Cardiac fibroblast (primary cell): Measurements from ENCODE around the gene OXT.

ENCODE experiments used
- DNase-seq, 2 donors: peaks; one replicate each; pipeline versions ENCODE4 v3.0.0 to v3.0.0-alpha.2; 2010; ENCODE audit warnings: low read depth in 2 of 2
- H3K4me3 ChIP-seq, 2 donors: replicated peaks in 1 of 2; 1 replicate in 1 of 2; 2 replicates in 1 of 2; pipeline ENCODE4 v1.5.1; 2011; ENCODE audit warnings: low read depth in 2 of 2, low read length in 2 of 2, mild to moderate bottlenecking in 2 of 2, moderate library complexity in 1 of 2
- TF ChIP-seq, protein P1 (sequence below): IDR thresholded peaks from one replicate; pipeline ENCODE4 v1.5.1; 2011; ENCODE audit warnings: low read depth, mild to moderate bottlenecking, low read length, inconsistent platforms

Gene OXT

DNA sequence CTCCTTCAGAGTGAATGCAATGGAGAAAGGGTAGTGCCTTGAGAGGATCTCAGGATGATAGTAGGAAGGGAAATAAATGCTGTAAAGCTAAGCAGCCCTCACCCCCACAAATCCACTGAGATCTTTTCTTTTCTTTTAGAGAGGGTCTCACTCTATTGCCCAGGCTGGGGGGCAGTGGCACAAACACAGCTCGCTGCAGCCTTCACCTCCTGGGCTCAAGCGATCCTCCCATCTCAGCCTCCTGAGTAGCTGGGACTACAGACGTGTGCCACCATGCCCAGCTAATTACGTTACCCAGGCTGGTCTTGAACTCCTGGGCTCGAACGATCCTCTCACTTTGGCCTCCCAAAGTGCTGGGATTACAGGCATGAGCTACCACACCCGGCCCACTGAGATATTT is 29.1 kb downstream of the OXT start:
- TF ChIP-seq, protein P1, sequence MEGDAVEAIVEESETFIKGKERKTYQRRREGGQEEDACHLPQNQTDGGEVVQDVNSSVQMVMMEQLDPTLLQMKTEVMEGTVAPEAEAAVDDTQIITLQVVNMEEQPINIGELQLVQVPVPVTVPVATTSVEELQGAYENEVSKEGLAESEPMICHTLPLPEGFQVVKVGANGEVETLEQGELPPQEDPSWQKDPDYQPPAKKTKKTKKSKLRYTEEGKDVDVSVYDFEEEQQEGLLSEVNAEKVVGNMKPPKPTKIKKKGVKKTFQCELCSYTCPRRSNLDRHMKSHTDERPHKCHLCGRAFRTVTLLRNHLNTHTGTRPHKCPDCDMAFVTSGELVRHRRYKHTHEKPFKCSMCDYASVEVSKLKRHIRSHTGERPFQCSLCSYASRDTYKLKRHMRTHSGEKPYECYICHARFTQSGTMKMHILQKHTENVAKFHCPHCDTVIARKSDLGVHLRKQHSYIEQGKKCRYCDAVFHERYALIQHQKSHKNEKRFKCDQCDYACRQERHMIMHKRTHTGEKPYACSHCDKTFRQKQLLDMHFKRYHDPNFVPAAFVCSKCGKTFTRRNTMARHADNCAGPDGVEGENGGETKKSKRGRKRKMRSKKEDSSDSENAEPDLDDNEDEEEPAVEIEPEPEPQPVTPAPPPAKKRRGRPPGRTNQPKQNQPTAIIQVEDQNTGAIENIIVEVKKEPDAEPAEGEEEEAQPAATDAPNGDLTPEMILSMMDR, result no peak
- H3K4me3 ChIP-seq, result no peak overlapping the region
- no peak for DNase-seq

DNA sequence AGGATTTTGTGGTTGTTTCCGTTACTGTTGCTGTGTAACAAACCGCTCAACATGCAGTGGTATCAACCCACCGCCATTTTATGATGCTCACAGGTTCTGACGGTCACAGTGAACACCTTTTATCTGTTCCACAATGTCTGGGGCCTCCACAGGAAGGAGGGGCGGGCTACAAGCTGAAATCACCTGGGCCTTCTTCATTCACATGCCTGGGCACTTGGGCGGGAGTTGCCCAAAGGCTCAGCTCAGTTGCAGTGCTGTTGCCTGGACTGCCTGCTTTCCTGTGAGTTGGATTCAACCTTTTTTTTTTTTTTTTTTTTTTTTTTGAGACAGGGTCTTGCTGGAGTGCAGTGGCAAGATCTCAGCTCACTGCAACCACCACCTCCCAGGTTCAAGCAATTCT is 29.8 kb downstream of the OXT start:
- TF ChIP-seq, protein P1, result no peak
- H3K4me3 ChIP-seq, result no peak overlapping the region
- DNase-seq, result no peak

DNA sequence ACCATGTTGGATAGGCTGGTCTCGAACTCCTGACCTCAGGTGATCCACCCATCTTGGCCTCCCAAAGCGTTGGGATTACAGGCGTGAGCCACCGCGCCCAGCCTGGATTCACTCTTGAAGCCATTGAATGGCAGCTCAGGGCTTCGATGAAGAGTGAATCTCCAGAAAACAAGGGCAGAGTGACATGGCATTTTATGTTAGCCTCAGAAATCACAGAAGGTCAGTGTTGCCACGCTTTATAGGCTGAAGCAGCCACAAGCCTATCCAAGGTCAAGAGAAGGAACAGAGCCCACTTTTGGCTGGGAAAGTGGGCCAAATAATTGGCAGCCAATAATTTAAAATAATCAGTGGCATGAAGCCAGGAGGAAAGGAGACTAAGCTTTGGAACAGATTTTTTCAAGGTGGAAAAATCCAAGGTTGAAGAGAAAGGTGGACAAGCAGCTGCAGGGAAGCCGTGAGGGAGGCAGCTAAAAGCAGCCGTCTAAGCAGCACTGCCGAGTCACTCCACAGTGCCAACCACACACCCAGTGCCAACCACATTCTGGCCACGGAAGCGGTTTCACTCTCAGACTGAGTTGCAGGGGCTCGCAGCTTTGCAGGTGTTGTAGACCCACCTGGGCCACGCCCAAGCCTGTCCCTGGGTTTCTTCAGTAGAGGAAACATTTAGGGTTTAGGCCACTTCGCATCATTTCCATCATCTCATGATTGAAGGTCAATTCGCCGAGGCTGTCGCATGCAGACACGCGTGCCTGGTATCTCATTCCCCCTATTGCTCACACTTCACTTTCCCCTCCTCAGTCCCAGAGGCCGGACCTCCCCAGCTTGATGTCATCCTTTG is 30.5 kb downstream of the OXT start:
- TF ChIP-seq, protein P1, result no peak
- DNase-seq, result no peak
- H3K4me3 ChIP-seq, result no peak overlapping the region

DNA sequence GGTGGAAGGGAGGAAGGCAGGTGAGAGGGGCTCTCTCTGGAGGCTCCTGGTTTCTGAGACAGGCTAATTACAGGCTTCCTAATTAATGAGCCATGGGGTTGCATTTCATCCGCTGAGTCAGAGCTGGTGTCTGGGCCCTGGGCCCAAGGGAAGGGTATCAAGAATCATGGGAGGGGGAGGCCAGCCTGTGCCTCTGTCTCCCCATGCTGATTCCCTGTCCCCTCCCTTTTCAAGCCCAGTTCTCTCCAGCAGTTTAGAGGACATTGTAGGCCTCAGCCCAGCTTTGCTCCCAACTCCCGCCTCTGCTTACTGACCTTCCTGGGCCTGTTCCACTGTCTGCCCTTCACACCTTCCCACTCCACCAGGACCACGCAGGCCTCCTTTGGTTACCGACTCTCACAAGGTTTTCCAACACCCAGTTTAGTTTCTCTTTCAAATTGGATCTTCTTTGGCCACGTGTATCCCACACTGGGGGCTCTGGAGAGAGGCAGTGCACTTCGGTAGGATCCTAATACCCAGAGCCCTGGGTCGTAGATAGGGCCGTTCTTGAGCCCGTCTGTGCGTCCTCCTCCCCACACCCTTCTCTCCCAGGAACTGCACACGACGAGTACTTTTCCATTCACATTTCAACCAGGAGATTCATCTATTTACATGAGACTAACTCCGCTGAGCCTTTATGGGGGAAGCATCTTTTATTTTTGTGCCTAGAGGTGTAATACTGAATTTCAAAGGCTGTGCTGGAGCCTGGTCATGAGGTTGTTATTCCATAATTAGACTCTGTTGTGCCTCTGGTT is 31.4 kb downstream of the OXT start:
- no peak for DNase-seq
- TF ChIP-seq, protein P1, result no peak
- no peak overlapping the region for H3K4me3 ChIP-seq

DNA sequence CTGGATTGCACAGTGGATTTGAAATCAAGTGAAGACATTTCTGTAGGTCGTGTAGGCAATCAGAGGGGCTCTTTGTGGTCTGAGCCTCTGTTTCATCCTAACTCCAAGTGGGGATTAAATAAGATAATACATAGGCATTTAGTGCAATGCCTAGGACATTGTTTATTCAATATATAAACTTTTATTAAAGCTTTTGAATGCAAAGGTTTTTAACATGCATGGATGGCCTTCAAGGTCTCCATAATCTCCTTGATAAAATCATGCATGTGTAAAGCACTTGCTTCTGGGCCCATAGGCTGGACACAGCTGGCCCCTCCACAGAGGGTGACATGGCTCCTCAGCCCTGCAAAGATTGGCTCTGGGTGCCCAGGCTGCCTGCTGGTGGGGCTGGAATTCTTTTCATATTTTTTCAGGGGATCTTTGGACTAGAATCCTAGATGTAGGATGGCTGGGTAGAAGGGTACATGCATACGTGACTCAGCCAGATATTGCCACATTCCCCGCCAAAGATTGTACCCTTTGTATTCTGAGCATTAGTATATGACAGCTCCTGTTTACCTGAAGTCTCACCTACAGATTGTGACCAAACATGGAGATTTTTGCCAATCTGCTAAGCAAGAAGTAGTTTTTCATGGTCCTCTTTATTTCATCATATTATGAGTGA is 32.1 kb downstream of the OXT start:
- TF ChIP-seq, protein P1, result no peak
- H3K4me3 ChIP-seq, result no peak overlapping the region
- DNase-seq, result no peak

DNA sequence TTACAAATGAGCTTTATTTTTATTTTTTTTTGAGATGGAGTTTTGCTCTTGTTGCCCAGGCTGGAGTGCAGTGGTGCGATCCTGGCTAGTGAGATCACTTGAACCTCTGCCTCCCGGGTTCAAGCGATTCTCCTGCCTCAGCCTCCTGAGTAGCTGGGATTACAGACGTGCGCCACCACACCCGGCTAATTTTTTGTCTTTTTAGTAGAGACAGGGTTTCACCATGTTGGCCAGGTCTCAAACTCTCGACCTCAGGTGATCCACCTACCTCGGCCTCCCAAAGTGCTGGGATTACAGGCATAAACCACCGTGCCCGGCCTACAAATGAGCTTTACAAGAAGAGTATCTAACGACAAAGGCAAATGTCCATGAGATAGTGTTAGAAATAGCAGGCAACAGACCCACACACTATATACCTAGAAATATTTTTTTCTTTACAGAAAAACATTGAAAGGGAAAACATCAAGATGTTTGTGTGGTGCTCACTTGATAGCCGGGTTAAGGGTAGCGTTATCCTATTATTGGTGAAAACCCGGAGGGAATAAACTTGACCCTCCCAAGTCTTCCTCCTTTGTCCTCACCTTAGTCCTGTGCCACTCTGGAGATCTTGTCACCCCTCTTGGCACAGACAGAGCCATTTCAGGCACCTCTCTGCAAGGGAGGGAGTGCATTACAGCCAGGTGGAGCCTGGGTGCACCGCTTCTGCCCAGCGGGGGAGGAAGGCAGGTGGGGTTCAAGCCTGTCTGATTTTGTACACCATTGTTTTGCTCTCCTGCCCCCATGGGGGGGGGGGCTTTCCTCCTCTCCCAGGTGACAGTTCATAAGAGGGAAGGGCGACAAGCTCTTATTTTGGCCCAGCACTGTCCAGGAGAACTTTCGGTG is 34.1 kb downstream of the OXT start:
- no peak for DNase-seq

More for the DNA sequence above, 34.1 kb downstream of the OXT start:
- TF ChIP-seq, protein P1, result no peak
- H3K4me3 ChIP-seq, result no peak overlapping the region
